ENCODE data around the gene LSM7.

GRCh38 chr19:2344381-2344870 is 16.0 kb upstream of the LSM7 start:
- TF ChIP-seq CTCF (IDR thresholded peaks at IDR 0.05) (no peak), EZH2 (IDR thresholded peaks at IDR 0.05) (no peak)
